ENCODE results near the gene KRTAP20-3. TPM values are rescaled to one million over a fixed set of nuclear protein-coding genes. Genes with fewer than 3 reads are reported as not detected.

KRTAP20-3 gene
- total RNA-seq (2013; cell fraction: nucleolus; rRNA removed), result not detected in 2 replicates
- total RNA-seq (2014; rRNA removed), result not detected in 2 replicates
- not detected in 2 replicates for total RNA-seq (2014; rRNA removed; fragmentation: Illumina TruSeq; extraction: Trizol)
- total RNA-seq (2021), result not detected in 2 replicates
- polyA plus RNA-seq (2011; ENCODE audit: low read depth), result not detected
- polyA plus RNA-seq (2011; rRNA removed), result not detected in 2 replicates
- not detected in 2 replicates for polyA plus RNA-seq (2011; cell fraction: cytosol; rRNA removed)
- not detected in 2 replicates for polyA plus RNA-seq (2011; cell fraction: nucleus; rRNA removed)
- not detected in 2 replicates for polyA plus RNA-seq (2012)
- polyA plus RNA-seq (2014; fragmentation: Illumina TruSeq; extraction: Trizol), result not detected in 2 replicates
- not detected for polyA plus RNA-seq (2014; fragmentation: Nextera tagmentation; extraction: Ambion mirVana)
- polyA plus RNA-seq (2014; rRNA removed), result not detected in 2 replicates
- polyA plus RNA-seq (2016; fragmentation: Nextera tagmentation; extraction: Ambion mirVana), result not detected
- polyA minus RNA-seq (2011; rRNA and poly(A)+ RNA removed), result not detected in 2 replicates
- polyA minus RNA-seq (2011; cell fraction: cytosol; rRNA and poly(A)+ RNA removed), result not detected in 2 replicates
- not detected in 2 replicates for polyA minus RNA-seq (2011; cell fraction: nucleus; rRNA and poly(A)+ RNA removed)
- Bru-seq, nascent RNA, result not detected
- not detected for BruChase-seq, experiment 1, labeled RNA remaining after a 6-hour chase
- not detected for BruChase-seq, experiment 2, labeled RNA remaining after a 2-hour chase
- long read RNA-seq, experiment 1, result 0 reads
- long read RNA-seq, experiment 2, result 0 reads

DNA sequence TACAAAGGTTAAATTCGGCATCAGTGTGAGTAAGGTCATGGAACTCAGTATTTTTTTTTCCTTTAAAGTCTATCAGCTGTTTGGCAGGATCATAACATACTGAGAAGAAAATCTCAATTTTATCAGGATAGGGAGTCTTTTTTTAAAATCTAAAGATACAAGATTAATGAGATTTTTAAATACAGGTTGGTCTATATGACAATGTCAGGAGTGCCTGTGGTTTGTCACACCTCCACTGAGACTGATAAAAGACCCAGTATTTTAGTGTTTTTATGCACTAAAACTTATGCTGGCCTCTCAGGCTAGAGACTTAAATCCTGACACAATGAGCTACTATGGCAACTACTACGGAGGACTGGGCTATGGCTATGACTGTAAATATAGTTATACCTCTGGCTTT lies at the start of gene KRTAP20-3:
Gene KRTAP20-3 (plus strand): TSS at position 301 of the 400 bp plus-strand sequence.
- Histone ChIP-seq H3K79me2 (ENCODE audit: control insufficient read depth, insufficient read depth, low read length) (no peaks in the 10 kb centered on the region), H3K27ac (ENCODE audit: control insufficient read depth, insufficient read depth) (no peak within 1 kb of the TSS), H3K9ac (ENCODE audit: control insufficient read depth, insufficient read depth, low read length) (no peak within 1 kb of the TSS), H3K4me3 (no peak within 1 kb of the TSS), H3K9me3 (replicated peaks; ENCODE audit: control insufficient read depth, insufficient read depth, low read length) (no peaks in the 10 kb centered on the region; the same call in 2 of the 3 replicates), H3K27me3 (replicated peaks in 1 of 2; ENCODE audit: control insufficient read depth in 2 of 2, insufficient read depth in 2 of 2, low read length in 1 of 2) (no peaks in the 10 kb centered on the region), H3K36me3 (ENCODE audit: control insufficient read depth in 2 of 2, insufficient read depth in 2 of 2, low read length in 1 of 2) (no peaks in the 10 kb centered on the region), H4K20me1 (ENCODE audit: control insufficient read depth, insufficient read depth) (no peaks in the 10 kb centered on the region), H3K4me2 (ENCODE audit: control insufficient read depth, insufficient read depth) (no peak within 1 kb of the TSS), H2AFZ (ENCODE audit: control insufficient read depth, low read depth, low read length) (no peak within 1 kb of the TSS), H3K4me1 (ENCODE audit: control insufficient read depth, insufficient read depth, low read length) (no peaks in the 10 kb centered on the region)
- CTCF ChIA-PET, result no interaction called here
- in situ Hi-C loops (cut with MboI), result no loop called here
- ATAC-seq (no peak), DNase-seq (ENCODE audit: low read depth, low spot score) (no peak), FAIRE-seq (no peak)
- no TSS peak for BruUV-seq (replicated peaks)
- SMC1A ChIA-PET (ENCODE audit: uncharacterized antibody, unreplicated experiment), result no interaction called here
- RAD21 ChIA-PET (ENCODE audit: unreplicated experiment), result no interaction called here
- no peak for TF ChIP-seq NFYB (IDR thresholded peaks at IDR 0.05; ENCODE audit: insufficient read depth, low read depth, low read length)
- TF ChIP-seq SMC3 (IDR thresholded peaks at IDR 0.05; ENCODE audit: borderline replicate concordance, low read length), result no peak
- no peak for TF ChIP-seq EP300 (IDR thresholded peaks at IDR 0.05; ENCODE audit: borderline replicate concordance in 1 of 2, control insufficient read depth in 1 of 2, low read depth in 2 of 2, low read length in 2 of 2)
- TF ChIP-seq NR2F1 (conservative IDR thresholded peaks at IDR 0.05), result no peak
- TF ChIP-seq STAT1 (conservative IDR thresholded peaks at IDR 0.05), result no peak
- TF ChIP-seq PAX8 (IDR thresholded peaks at IDR 0.05), result no peak
- no peak for TF ChIP-seq ZNF384 (IDR thresholded peaks at IDR 0.05; ENCODE audit: borderline replicate concordance, low read depth, low read length)
- TF ChIP-seq, protein P1, sequence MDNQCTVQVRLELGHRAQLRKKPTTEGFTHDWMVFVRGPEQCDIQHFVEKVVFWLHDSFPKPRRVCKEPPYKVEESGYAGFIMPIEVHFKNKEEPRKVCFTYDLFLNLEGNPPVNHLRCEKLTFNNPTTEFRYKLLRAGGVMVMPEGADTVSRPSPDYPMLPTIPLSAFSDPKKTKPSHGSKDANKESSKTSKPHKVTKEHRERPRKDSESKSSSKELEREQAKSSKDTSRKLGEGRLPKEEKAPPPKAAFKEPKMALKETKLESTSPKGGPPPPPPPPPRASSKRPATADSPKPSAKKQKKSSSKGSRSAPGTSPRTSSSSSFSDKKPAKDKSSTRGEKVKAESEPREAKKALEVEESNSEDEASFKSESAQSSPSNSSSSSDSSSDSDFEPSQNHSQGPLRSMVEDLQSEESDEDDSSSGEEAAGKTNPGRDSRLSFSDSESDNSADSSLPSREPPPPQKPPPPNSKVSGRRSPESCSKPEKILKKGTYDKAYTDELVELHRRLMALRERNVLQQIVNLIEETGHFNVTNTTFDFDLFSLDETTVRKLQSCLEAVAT (IDR thresholded peaks at IDR 0.05), result no peak
- TF ChIP-seq FOXK2 (IDR thresholded peaks at IDR 0.05), result no peak
- no peak for TF ChIP-seq HCFC1 (IDR thresholded peaks at IDR 0.05; ENCODE audit: low read length)
- TF ChIP-seq PML (IDR thresholded peaks at IDR 0.05; ENCODE audit: low read length), result no peak
- TF ChIP-seq, protein P2, sequence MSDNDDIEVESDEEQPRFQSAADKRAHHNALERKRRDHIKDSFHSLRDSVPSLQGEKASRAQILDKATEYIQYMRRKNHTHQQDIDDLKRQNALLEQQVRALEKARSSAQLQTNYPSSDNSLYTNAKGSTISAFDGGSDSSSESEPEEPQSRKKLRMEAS (IDR thresholded peaks at IDR 0.05; ENCODE audit: low read depth, low read length), result no peak
- no peak for TF ChIP-seq NBN (IDR thresholded peaks at IDR 0.05)
- no peak for TF ChIP-seq YBX1 (IDR thresholded peaks at IDR 0.05)
- no peak for TF ChIP-seq SIX5 (IDR thresholded peaks at IDR 0.05; ENCODE audit: low read depth, low read length, severe bottlenecking)
- no peak for TF ChIP-seq ATF7 (IDR thresholded peaks at IDR 0.05; ENCODE audit: low read depth)
- TF ChIP-seq, protein P3, sequence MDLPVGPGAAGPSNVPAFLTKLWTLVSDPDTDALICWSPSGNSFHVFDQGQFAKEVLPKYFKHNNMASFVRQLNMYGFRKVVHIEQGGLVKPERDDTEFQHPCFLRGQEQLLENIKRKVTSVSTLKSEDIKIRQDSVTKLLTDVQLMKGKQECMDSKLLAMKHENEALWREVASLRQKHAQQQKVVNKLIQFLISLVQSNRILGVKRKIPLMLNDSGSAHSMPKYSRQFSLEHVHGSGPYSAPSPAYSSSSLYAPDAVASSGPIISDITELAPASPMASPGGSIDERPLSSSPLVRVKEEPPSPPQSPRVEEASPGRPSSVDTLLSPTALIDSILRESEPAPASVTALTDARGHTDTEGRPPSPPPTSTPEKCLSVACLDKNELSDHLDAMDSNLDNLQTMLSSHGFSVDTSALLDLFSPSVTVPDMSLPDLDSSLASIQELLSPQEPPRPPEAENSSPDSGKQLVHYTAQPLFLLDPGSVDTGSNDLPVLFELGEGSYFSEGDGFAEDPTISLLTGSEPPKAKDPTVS (IDR thresholded peaks at IDR 0.05; ENCODE audit: low read depth, low read length), result no peak
- WGBS (ENCODE audit: insufficient coverage, insufficient replicate concordance, low lambda C conversion rate, missing lambda C conversion rate), result 10% methylated on average over 2 of the region's 2 CpGs
- POLR2A ChIA-PET, result no interaction called here
- intact Hi-C loops (cut with micrococcal nuclease; ENCODE audit: unreplicated experiment), result no loop called here

All from GM12878 (cell line).